Neuronal stem cell (in vitro differentiated cells): ENCODE measurements around the gene PDE9A.

Experiments used
- DNase-seq: peaks from one replicate; pipeline ENCODE4 v3.0.0-alpha.2; 2013; ENCODE audit warnings: low spot score
- H2AFZ ChIP-seq: one replicate; pipeline ENCODE4 v1.6.1; 2013; ENCODE audit warnings: mild to moderate bottlenecking, low read length, inconsistent platforms
- H2AK5ac ChIP-seq: 2 replicates; pipeline ENCODE4 v1.6.1; 2013; ENCODE audit warnings: low read depth, mild to moderate bottlenecking, inconsistent platforms, low read length, moderate library complexity, mixed read lengths
- H2BK120ac ChIP-seq: 2 replicates; pipeline ENCODE4 v1.6.1; 2013; ENCODE audit warnings: low read depth, mild to moderate bottlenecking, inconsistent platforms, low read length, moderate library complexity, mixed read lengths
- H2BK12ac ChIP-seq: one replicate; pipeline ENCODE4 v1.6.1; 2013; ENCODE audit warnings: low read length, inconsistent platforms
- H2BK15ac ChIP-seq: 2 replicates; pipeline ENCODE4 v1.6.1; 2013; ENCODE audit warnings: mild to moderate bottlenecking, low read length, inconsistent platforms, mixed read lengths
- H2BK5ac ChIP-seq: one replicate; pipeline ENCODE4 v1.6.1; 2013; ENCODE audit warnings: inconsistent platforms, mild to moderate bottlenecking, low read length, moderate library complexity
- H3K14ac ChIP-seq: one replicate; pipeline ENCODE4 v1.6.1; 2013; ENCODE audit warnings: low read length, inconsistent platforms
- H3K18ac ChIP-seq: 2 replicates; pipeline ENCODE4 v1.6.1; 2013; ENCODE audit warnings: low read length, inconsistent platforms
- H3K23ac ChIP-seq: 2 replicates; pipeline ENCODE4 v1.6.1; 2013; ENCODE audit warnings: low read depth, mild to moderate bottlenecking, mixed read lengths, low read length, inconsistent platforms; ENCODE audit not compliant: poor library complexity
- H3K27ac ChIP-seq: replicated peaks from 3 replicates; pipeline ENCODE4 v1.5.1; 2013; ENCODE audit warnings: low read length, inconsistent platforms
- H3K27me3 ChIP-seq, 3 experiments: 2 replicates each; pipeline ENCODE4 v1.6.1; 2013; ENCODE audit warnings: low read length in 3 of 3, mild to moderate bottlenecking in 2 of 3, inconsistent platforms in 1 of 3, low read depth in 1 of 3, mixed read lengths in 1 of 3, moderate library complexity in 1 of 3; ENCODE audit not compliant: control insufficient read depth in 3 of 3, insufficient read depth in 3 of 3
- H3K36me3 ChIP-seq, 2 donors: replicated peaks in 1 of 2; 2 replicates each; pipeline ENCODE4 v1.6.1; 2013; ENCODE audit warnings: low read length in 2 of 2; ENCODE audit not compliant: control insufficient read depth in 2 of 2, insufficient read depth in 2 of 2
- H3K4ac ChIP-seq: 2 replicates; pipeline ENCODE4 v1.6.1; 2013; ENCODE audit warnings: inconsistent platforms, mild to moderate bottlenecking, low read length, moderate library complexity
- H3K4me1 ChIP-seq, 2 donors: 1 replicate in 1 of 2; 2 replicates in 1 of 2; pipeline ENCODE4 v1.6.1; 2013; ENCODE audit warnings: low read length in 2 of 2, low read depth in 1 of 2; ENCODE audit not compliant: control insufficient read depth in 2 of 2, insufficient read depth in 1 of 2
- H3K4me2 ChIP-seq: one replicate; pipeline ENCODE4 v1.6.1; 2013; ENCODE audit warnings: mild to moderate bottlenecking, low read length, inconsistent platforms; ENCODE audit not compliant: insufficient read depth, poor library complexity, severe bottlenecking
- H3K4me3 ChIP-seq, 2 donors: 2 replicates each; pipeline ENCODE4 v1.5.1; 2013; ENCODE audit warnings: low read length in 2 of 2, mild to moderate bottlenecking in 2 of 2, inconsistent platforms in 1 of 2, moderate library complexity in 1 of 2
- H3K79me1 ChIP-seq: one replicate; pipeline ENCODE4 v1.6.1; 2013; ENCODE audit warnings: low read depth, mild to moderate bottlenecking, inconsistent platforms, low read length, moderate library complexity
- H3K9ac ChIP-seq: one replicate; pipeline ENCODE4 v1.6.1; 2013; ENCODE audit warnings: mild to moderate bottlenecking, low read depth, low read length, inconsistent platforms; ENCODE audit not compliant: poor library complexity
- H3K9me3 ChIP-seq, 2 donors: replicated peaks in 1 of 2; 2 replicates each; pipeline versions ENCODE3 to v1.6.1; 2013; ENCODE audit warnings: low read length in 2 of 2, mild to moderate bottlenecking in 2 of 2, inconsistent platforms in 1 of 2, low read depth in 1 of 2, mixed read lengths in 1 of 2, moderate library complexity in 1 of 2; ENCODE audit not compliant: control insufficient read depth in 2 of 2, insufficient read depth in 1 of 2
- H4K8ac ChIP-seq: one replicate; pipeline ENCODE4 v1.6.1; 2013; ENCODE audit warnings: low read depth, mild to moderate bottlenecking, inconsistent platforms, low read length, moderate library complexity
- H4K91ac ChIP-seq: one replicate; pipeline ENCODE4 v1.6.1; 2013; ENCODE audit warnings: low read length, low read depth, mild to moderate bottlenecking, inconsistent platforms; ENCODE audit not compliant: poor library complexity
- WGBS, 2 donors: extraction: QIAGEN DNeasy Blood & Tissue Kit; methylation state at CpG; one replicate each; pipeline ENCODE4 v1.1.7; 2013; ENCODE audit warnings: missing lambda C conversion rate in 2 of 2, mixed read lengths in 1 of 2; ENCODE audit not compliant: insufficient read length in 2 of 2, insufficient replicate concordance in 1 of 2; ENCODE audit errors: extremely low coverage in 2 of 2; 5-methylcytosine and 5-hydroxymethylcytosine counted together

The PDE9A gene

DNA sequence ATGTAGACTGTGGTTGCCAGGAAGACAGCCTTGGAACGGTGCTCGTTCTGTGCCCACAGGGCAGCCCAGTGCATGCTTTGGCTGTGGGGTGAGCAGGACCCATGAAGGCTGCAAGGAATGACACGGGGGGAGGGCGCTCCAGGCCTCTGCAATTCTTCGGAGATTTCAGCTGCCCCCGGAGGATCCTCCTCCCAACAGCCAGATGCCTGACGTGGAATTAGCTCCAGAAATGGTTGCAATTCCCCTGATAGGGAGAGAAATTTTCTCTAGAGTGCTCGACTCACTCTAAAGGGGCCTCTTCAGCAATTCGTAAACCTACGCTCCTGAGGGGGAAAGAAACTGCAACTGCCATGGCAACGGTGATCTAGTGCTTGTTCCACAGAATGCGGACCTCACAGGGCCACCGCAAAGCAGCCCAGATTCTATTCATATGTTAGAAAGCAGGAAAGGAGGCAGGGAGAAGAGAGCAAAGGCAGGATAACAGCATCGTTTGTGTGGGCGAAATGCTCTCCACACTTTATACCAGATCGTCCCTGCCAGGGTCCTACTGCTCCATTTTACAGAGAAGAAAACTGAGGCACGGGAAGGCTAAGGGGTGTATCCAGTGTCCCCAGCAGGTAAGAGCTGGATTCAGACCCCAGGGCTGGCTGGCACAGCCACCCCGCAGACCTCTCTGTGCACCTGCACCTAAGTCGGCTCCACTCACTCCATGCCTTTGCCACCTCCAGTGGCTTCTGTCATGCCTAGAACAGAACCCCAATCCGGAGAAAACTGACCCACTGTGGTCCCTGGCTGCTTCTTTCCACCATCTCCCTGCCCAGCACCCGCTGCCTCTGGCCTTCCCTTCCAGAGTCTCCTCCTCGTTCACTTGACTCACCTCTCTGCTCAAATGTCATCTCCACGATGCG lies 11.9 kb upstream of the PDE9A start:
- no peak overlapping the region for H3K27ac ChIP-seq
- H2BK120ac ChIP-seq: peak overlapping the region; percentile 35
- H4K91ac ChIP-seq: peak overlapping the region; percentile 27
- H3K9me3 ChIP-seq: peaks cover 0 to 2% of the 10 kb centered on the region in 2 donors
- peak overlapping the region; percentile 11 for H2BK15ac ChIP-seq
- peak overlapping the region in 1 of 2 donors; percentile 22 for H3K4me3 ChIP-seq
- no peak overlapping the region for H2AK5ac ChIP-seq
- H3K27me3 ChIP-seq: no peaks in the 10 kb centered on the region
- H2BK5ac ChIP-seq: no peak overlapping the region
- H2AFZ ChIP-seq: peak overlapping the region; percentile 79
- H3K36me3 ChIP-seq: no peaks in the 10 kb centered on the region
- no peak for DNase-seq
- no peak overlapping the region for H4K8ac ChIP-seq
- peak overlapping the region; percentile 95 for H3K18ac ChIP-seq
- H3K9ac ChIP-seq: no peak overlapping the region
- H3K14ac ChIP-seq: no peak overlapping the region
- WGBS, 2 donors: no CpG with 5 or more reads among the region's 24 CpGs
- no peak overlapping the region for H3K4ac ChIP-seq
- H2BK12ac ChIP-seq: peak overlapping the region; percentile 52
- H3K79me1 ChIP-seq: no peaks in the 10 kb centered on the region
- H3K4me1 ChIP-seq: peaks cover 16 to 28% of the 10 kb centered on the region in 2 donors
- H3K4me2 ChIP-seq: no peak overlapping the region
- H3K23ac ChIP-seq: peak overlapping the region; percentile 30

DNA sequence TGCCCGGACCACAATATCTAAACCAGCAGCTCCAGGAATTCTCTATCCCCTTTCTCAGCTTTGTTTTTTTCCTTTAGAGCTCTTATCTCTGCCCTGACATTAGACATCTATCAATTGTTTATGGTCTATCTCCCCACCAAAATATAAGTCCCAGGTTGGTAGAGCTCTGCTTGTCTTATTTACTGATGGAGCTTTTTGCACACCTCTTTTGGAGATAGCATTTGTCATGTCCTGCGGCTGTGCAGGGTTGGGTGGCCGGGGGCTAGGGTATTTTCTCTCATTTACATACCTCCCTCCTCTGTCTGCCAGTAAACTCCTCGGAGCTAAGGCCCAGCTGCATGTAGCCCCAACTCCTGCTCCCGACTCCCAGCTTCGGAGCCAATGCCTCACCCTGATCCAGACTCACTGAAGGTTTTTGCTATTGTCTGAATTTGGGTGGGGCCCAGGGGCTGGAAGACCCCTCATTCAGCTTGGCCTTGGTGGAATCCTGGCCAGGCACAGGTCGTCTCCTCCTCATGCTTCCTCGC lies 11.1 kb upstream of the PDE9A start:
- Histone ChIP-seq H2BK15ac (peak overlapping the region; percentile 20), H2AK5ac (no peak overlapping the region), H3K4me1 (peaks cover 15 to 28% of the 10 kb centered on the region in 2 donors), H3K4me3 (no peak overlapping the region), H3K27me3 (no peaks in the 10 kb centered on the region), H3K23ac (no peak overlapping the region), H2BK5ac (no peak overlapping the region), H3K79me1 (no peaks in the 10 kb centered on the region), H2BK12ac (no peak overlapping the region), H3K4ac (no peak overlapping the region), H2AFZ (peak overlapping the region; percentile 5), H2BK120ac (no peak overlapping the region), H3K4me2 (no peak overlapping the region), H3K18ac (peak overlapping the region; percentile 54), H4K91ac (no peak overlapping the region), H3K9me3 (peaks cover 0 to under 1% of the 10 kb centered on the region in 2 donors), H3K36me3 (no peaks in the 10 kb centered on the region), H3K9ac (no peak overlapping the region), H3K27ac (no peak overlapping the region), H3K14ac (no peak overlapping the region), H4K8ac (no peak overlapping the region)
- no CpG with 5 or more reads among the region's 8 CpGs for WGBS, 2 donors
- DNase-seq: no peak

GRCh38 chr21:42644223-42645208 lies 8.9 kb upstream of the PDE9A start:
- Histone ChIP-seq H3K79me1 (peaks cover 1% of the 10 kb centered on the region), H3K4me1 (peaks cover 9 to 20% of the 10 kb centered on the region in 2 donors), H2BK15ac (peak overlapping the region; percentile 30), H2BK5ac (no peak overlapping the region), H3K4me2 (no peak overlapping the region), H3K23ac (no peak overlapping the region), H3K9me3 (no peaks in the 10 kb centered on the region), H3K36me3 (no peaks in the 10 kb centered on the region), H3K9ac (no peak overlapping the region), H3K27me3 (no peaks in the 10 kb centered on the region), H2AK5ac (peak overlapping the region; percentile 79), H3K27ac (no peak overlapping the region), H3K14ac (no peak overlapping the region), H2BK12ac (no peak overlapping the region), H3K4me3 (no peak overlapping the region), H4K8ac (no peak overlapping the region), H3K4ac (no peak overlapping the region), H3K18ac (peak overlapping the region; percentile 45), H2AFZ (peak overlapping the region; percentile 75), H4K91ac (no peak overlapping the region), H2BK120ac (no peak overlapping the region)
- DNase-seq: no peak
- no CpG with 5 or more reads among the region's 21 CpGs for WGBS, 2 donors
